DOHH2 (cell line): ENCODE data around the gene HSD17B14.
"Not testable (repeated sequence)": the region's sequence is repeated elsewhere in the genome, so short reads cannot be mapped to it uniquely, and the experiment has no call there.

Experiments
- H3F3A ChIP-seq: fragments of 200-600 bp; sonication (generic), shearing (Covaris generic); 2 replicates; pipeline ENCODE4 v1.6.0; 2016; ENCODE audit warnings: antibody characterized with exemption, mild to moderate bottlenecking; ENCODE audit not compliant: control insufficient read depth, insufficient read depth
- H3K27ac ChIP-seq: fragments of 200-600 bp; sonication (generic); 2 replicates; pipeline ENCODE4 v1.5.1; 2014; ENCODE audit warnings: low read depth, mild to moderate bottlenecking, low read length, moderate library complexity
- H3K27me3 ChIP-seq: fragments of 200-600 bp; sonication (generic); 2 replicates; pipeline ENCODE4 v1.6.1; 2014; ENCODE audit warnings: mild to moderate bottlenecking, low read length, mixed read lengths; ENCODE audit not compliant: control insufficient read depth
- H3K36me3 ChIP-seq: fragments of 200-600 bp; sonication (generic); 2 replicates; pipeline ENCODE4 v1.6.1; 2014; ENCODE audit warnings: mild to moderate bottlenecking, low read length, moderate library complexity, mixed read lengths; ENCODE audit not compliant: control insufficient read depth
- H3K4me1 ChIP-seq: fragments of 200-600 bp; sonication (generic); 2 replicates; pipeline ENCODE4 v1.6.1; 2014; ENCODE audit warnings: mild to moderate bottlenecking, low read length, mixed read lengths; ENCODE audit not compliant: control insufficient read depth
- H3K4me2 ChIP-seq: fragments of 200-600 bp; sonication (generic); 2 replicates; pipeline ENCODE4 v1.6.0; 2014; ENCODE audit warnings: mild to moderate bottlenecking, low read length, moderate library complexity
- H3K4me3 ChIP-seq: fragments of 200-600 bp; sonication (generic); 2 replicates; pipeline ENCODE4 v1.5.1; 2014; ENCODE audit warnings: mild to moderate bottlenecking, low read length, mixed read lengths
- H3K79me2 ChIP-seq: fragments of 200-600 bp; sonication (generic); 2 replicates; pipeline ENCODE4 v1.6.1; 2014; ENCODE audit warnings: mild to moderate bottlenecking, low read length, mixed read lengths; ENCODE audit not compliant: control insufficient read depth
- H3K9me2 ChIP-seq: fragments of 200-600 bp; sonication (generic); replicated peaks from 2 replicates; pipeline ENCODE4 v1.6.1; 2014; ENCODE audit warnings: mild to moderate bottlenecking, low read length, mixed read lengths; ENCODE audit not compliant: control insufficient read depth
- H3K9me3 ChIP-seq: fragments of 200-600 bp; sonication (generic); 2 replicates; pipeline ENCODE4 v1.6.1; 2014; ENCODE audit warnings: antibody characterized with exemption, low read length, mixed read lengths; ENCODE audit not compliant: control insufficient read depth, insufficient read depth
- H4K20me1 ChIP-seq: fragments of 200-600 bp; sonication (generic); 2 replicates; pipeline ENCODE4 v1.6.0; 2014; ENCODE audit warnings: low read depth, mild to moderate bottlenecking, antibody characterized with exemption, low read length, moderate library complexity; ENCODE audit not compliant: control insufficient read depth, insufficient read depth
- CTCF ChIP-seq: fragments of 200-600 bp; sonication (generic); IDR thresholded peaks from one replicate; pipeline ENCODE4 v1.5.1; 2014; ENCODE audit warnings: antibody characterized with exemption, mild to moderate bottlenecking, low read depth, low read length; ENCODE audit not compliant: poor library complexity, severe bottlenecking
- EZH2phosphoT487 ChIP-seq: fragments of 200-600 bp; sonication (generic); IDR thresholded peaks from 2 replicates; pipeline ENCODE4 v1.6.1; 2017; ENCODE audit warnings: borderline replicate concordance, mild to moderate bottlenecking, antibody characterized with exemption, low read length, moderate library complexity, mixed read lengths

HSD17B14 gene

GRCh38 chr19:48872182-48872883 lies 36.0 kb upstream of the HSD17B14 start, which contains the start of gene PPP1R15A:
PPP1R15A (plus strand) TSS chr19:48872421; CDS start chr19:48873234, 813 bp downstream.
- no peak for TF ChIP-seq CTCF
- Histone ChIP-seq H3K4me3 (peak within 1 kb of the TSS; percentile 100), H3K9me2 (no peaks in the 10 kb centered on the region), H3K4me2 (peak within 1 kb of the TSS; percentile 92), H3K27ac (peak within 1 kb of the TSS; percentile 96), H3K9me3 (no peaks in the 10 kb centered on the region), H3K36me3 (peaks cover 43% of the 10 kb centered on the region), H3K27me3 (no peaks in the 10 kb centered on the region), H3F3A (peaks cover 34% of the 10 kb centered on the region), H3K4me1 (peaks cover 48% of the 10 kb centered on the region), H4K20me1 (peaks cover 16% of the 10 kb centered on the region; the same call in 1 of the 2 replicates), H3K79me2 (peaks cover 32% of the 10 kb centered on the region)

GRCh38 chr19:48871471-48872181 lies 35.3 kb upstream of the HSD17B14 start:
- H3K4me1 ChIP-seq = peaks cover 50% of the 10 kb centered on the region
- H3K36me3 ChIP-seq = peaks cover 40% of the 10 kb centered on the region
- not testable (repeated sequence) for H3K9me3 ChIP-seq, H3K27ac ChIP-seq, H3K27me3 ChIP-seq, H3K9me2 ChIP-seq
- peak overlapping the region; percentile 92 for H3K4me2 ChIP-seq
- H3F3A ChIP-seq = peaks cover 34% of the 10 kb centered on the region
- H3K79me2 ChIP-seq = peaks cover 32% of the 10 kb centered on the region
- H4K20me1 ChIP-seq = peaks cover 16% of the 10 kb centered on the region; the same call in 1 of the 2 replicates
- peak overlapping the region; percentile 100; the same call in 1 of the 2 replicates for H3K4me3 ChIP-seq

DNA sequence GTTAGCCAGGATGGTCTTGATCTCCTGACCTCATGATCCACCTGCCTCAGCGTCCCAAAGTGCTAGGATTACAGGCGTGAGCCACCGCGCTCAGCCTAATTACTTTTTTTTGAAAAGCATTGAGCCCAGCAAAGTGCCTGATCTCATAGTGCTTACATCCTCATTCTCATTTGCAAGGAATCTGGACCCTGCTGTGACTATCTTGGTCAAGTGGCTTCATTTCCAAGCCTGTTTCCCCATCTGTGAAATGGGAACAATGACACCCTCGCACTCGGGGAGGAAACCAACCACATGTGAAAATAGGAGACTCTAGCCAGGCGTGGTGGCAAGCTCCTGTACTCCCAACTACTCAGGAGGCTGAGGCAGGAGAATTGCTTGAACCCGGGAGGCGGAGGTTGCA lies 33.8 kb upstream of the HSD17B14 start:
- H3F3A ChIP-seq = peaks cover 21% of the 10 kb centered on the region
- H3K79me2 ChIP-seq = peaks cover 28% of the 10 kb centered on the region
- H4K20me1 ChIP-seq = peaks cover 16% of the 10 kb centered on the region; the same call in 1 of the 2 replicates
- no peaks in the 10 kb centered on the region for H3K9me3 ChIP-seq
- H3K27ac ChIP-seq = no peak overlapping the region
- no peak overlapping the region for H3K4me3 ChIP-seq
- H3K4me1 ChIP-seq = peaks cover 46% of the 10 kb centered on the region
- TF ChIP-seq EZH2phosphoT487 (no peak), CTCF (no peak)
- no peaks in the 10 kb centered on the region for H3K9me2 ChIP-seq
- no peaks in the 10 kb centered on the region for H3K27me3 ChIP-seq
- peaks cover 27% of the 10 kb centered on the region for H3K36me3 ChIP-seq
- H3K4me2 ChIP-seq = no peak overlapping the region
